Esophagus muscularis mucosa (tissue), 4 donors: ENCODE results near the gene PGAP3.

ENCODE experiments used
- EP300 ChIP-seq: sonication (generic); formaldehyde crosslinking; IDR thresholded peaks from one replicate; pipeline ENCODE4 v1.6.1; 2017; ENCODE audit warnings: antibody characterized with exemption
- POLR2A ChIP-seq: fragments of 450-650 bp; IDR thresholded peaks from one replicate; pipeline ENCODE4 v1.6.1; 2017; ENCODE audit warnings: antibody characterized with exemption, moderate library complexity, mild to moderate bottlenecking, low read depth
- POLR2AphosphoS5 ChIP-seq, 2 donors: sonication (generic); formaldehyde crosslinking; IDR thresholded peaks; one replicate each; pipeline ENCODE4 v1.6.1; 2017; ENCODE audit warnings: antibody characterized with exemption in 2 of 2
- TF ChIP-seq, protein P1 (sequence below), 3 experiments: fragments of 200-600 bp in 2 of 3; fragments of 450-650 bp in 1 of 3; sonication (generic) in 2 of 3; IDR thresholded peaks; one replicate each; pipeline ENCODE4 v1.5.1; 2017 to 2019; ENCODE audit warnings: antibody characterized with exemption in 3 of 3, mild to moderate bottlenecking in 2 of 3, moderate library complexity in 1 of 3

DNA sequence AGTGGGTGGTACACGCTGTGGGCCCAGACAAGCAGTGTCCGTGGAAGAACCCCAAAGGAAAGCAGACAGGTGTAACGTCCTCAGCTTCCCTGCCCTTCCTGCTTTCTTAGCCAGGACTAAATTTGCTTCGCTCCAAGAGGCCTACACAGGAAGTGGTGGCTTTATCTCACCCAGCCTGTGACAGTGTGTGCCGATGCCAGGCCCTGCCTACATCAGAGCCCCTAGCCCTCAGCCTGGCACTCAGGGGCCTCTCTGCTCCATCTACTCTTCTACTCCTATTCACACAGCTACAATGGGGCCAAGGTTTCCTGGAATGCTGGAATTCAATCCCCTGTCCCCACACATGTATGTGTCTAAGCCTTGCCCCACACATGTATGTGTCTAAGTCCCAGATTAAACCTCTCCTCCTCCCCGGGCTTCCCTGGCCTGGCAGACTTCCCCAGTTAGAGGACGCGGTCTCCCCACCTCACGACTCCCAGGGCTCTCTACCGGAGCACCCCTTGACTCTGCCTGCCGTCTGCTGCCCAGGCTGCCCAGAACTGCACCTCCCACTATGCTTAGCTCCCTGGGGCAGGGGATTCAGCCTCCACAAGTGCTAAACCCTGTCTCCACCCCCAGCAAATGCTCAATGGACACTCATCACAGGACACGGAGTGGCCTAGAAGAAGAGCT is 8.2 kb downstream of the PGAP3 start:
- TF ChIP-seq, protein P1, sequence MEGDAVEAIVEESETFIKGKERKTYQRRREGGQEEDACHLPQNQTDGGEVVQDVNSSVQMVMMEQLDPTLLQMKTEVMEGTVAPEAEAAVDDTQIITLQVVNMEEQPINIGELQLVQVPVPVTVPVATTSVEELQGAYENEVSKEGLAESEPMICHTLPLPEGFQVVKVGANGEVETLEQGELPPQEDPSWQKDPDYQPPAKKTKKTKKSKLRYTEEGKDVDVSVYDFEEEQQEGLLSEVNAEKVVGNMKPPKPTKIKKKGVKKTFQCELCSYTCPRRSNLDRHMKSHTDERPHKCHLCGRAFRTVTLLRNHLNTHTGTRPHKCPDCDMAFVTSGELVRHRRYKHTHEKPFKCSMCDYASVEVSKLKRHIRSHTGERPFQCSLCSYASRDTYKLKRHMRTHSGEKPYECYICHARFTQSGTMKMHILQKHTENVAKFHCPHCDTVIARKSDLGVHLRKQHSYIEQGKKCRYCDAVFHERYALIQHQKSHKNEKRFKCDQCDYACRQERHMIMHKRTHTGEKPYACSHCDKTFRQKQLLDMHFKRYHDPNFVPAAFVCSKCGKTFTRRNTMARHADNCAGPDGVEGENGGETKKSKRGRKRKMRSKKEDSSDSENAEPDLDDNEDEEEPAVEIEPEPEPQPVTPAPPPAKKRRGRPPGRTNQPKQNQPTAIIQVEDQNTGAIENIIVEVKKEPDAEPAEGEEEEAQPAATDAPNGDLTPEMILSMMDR (IDR thresholded peaks at IDR 0.05): no peak
- TF ChIP-seq POLR2AphosphoS5 (IDR thresholded peaks at IDR 0.05): no peak
- TF ChIP-seq POLR2A: no peak
- no peak for TF ChIP-seq EP300
